Measurements from ENCODE around the gene MARCKSL1. TPM values are rescaled to one million over a fixed set of nuclear protein-coding genes. Genes with fewer than 3 reads are reported as not detected.

The MARCKSL1 gene
- total RNA-seq, 1 donor from 2014 or later, result 36.8 TPM

DNA sequence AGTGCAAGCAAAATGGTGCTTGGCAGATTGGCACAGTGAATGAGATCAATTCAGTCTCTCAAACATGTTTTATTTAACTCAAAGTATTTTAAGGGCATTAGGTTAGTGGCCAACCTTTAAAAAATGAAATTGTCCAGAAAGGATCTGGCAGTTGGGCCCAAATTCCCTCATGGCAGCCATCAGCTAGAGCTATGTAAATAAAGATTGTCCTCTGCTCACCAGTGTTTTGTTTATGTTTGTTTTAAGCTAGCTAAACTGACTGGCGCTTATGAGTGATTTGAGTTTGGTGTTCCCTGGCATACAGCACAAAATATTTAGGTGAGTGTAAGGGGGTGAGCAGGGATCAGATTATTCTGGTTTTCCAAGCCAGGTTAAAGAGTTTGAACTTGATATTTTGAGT lies 26.1 kb downstream of the MARCKSL1 start:
- Histone ChIP-seq H3K4me1 (no peaks in the 10 kb centered on the region), H3K9me3 (no peaks in the 10 kb centered on the region), H3K36me3 (peaks cover 0 to 11% of the 10 kb centered on the region in 2 donors), H3K27me3 (no peaks in the 10 kb centered on the region), H3K27ac (no peak overlapping the region), H3K4me3 (no peak overlapping the region)
- no peak for DNase-seq (ENCODE audit: extremely low spot score in 2 of 2)
- intact Hi-C loops (cut with DNase I), result no loop called here
- TF ChIP-seq POLR2AphosphoS5 (IDR thresholded peaks at IDR 0.05; ENCODE audit: insufficient read depth in 1 of 2, low read depth in 1 of 2) (no peak), POLR2A (IDR thresholded peaks at IDR 0.05) (no peak)
- TF ChIP-seq, protein P1, sequence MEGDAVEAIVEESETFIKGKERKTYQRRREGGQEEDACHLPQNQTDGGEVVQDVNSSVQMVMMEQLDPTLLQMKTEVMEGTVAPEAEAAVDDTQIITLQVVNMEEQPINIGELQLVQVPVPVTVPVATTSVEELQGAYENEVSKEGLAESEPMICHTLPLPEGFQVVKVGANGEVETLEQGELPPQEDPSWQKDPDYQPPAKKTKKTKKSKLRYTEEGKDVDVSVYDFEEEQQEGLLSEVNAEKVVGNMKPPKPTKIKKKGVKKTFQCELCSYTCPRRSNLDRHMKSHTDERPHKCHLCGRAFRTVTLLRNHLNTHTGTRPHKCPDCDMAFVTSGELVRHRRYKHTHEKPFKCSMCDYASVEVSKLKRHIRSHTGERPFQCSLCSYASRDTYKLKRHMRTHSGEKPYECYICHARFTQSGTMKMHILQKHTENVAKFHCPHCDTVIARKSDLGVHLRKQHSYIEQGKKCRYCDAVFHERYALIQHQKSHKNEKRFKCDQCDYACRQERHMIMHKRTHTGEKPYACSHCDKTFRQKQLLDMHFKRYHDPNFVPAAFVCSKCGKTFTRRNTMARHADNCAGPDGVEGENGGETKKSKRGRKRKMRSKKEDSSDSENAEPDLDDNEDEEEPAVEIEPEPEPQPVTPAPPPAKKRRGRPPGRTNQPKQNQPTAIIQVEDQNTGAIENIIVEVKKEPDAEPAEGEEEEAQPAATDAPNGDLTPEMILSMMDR (IDR thresholded peaks at IDR 0.05), result no peak

DNA sequence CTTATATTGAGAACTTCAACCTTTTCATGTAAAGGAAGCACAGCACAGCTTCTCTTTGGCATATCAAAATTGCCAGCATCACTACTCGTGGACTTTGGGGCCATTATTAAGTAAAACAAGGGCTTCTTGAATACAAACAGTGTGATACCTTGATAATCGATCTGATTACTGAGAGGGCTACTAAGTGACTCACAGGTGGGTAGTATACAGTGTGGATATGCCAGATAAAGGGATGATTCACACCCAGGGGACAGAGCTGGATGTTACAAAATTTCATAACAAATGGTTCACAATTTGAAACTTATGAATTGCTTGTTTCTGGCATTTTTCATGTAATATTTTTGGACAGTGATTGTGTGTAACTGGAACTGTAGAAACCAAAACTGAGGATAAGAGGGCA lies 28.7 kb downstream of the MARCKSL1 start:
- Histone ChIP-seq H3K4me1 (no peaks in the 10 kb centered on the region), H3K9me3 (no peaks in the 10 kb centered on the region), H3K36me3 (peaks cover 0 to 36% of the 10 kb centered on the region in 2 donors), H3K4me3 (no peak overlapping the region), H3K27ac (no peak overlapping the region), H3K27me3 (no peaks in the 10 kb centered on the region)
- DNase-seq (ENCODE audit: extremely low spot score in 2 of 2), result no peak
- intact Hi-C loops (cut with DNase I), result no loop called here
- TF ChIP-seq POLR2AphosphoS5 (IDR thresholded peaks at IDR 0.05; ENCODE audit: insufficient read depth in 1 of 2, low read depth in 1 of 2), result no peak

DNA sequence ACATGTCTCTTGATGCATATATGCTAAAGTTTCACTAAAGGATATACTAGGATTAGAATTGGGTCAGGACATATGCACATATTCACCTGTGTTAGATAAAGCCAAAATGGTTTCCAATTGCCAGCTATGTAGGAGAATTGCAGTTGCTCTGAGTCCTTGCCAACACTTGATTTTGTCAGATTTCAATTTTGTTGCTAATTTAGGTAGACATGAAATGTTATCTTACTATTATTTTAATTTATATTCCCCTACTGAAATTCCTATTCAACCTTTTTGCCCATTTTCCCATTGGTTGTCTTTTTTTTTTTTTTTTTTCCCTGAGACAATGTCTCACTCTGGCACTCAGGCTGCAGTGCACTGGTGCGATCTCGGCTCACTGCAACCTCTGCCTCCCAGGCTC lies 30.7 kb downstream of the MARCKSL1 start:
- H3K4me1 ChIP-seq, result no peaks in the 10 kb centered on the region
- TF ChIP-seq, protein P1 (IDR thresholded peaks at IDR 0.05), result no peak
- no peaks in the 10 kb centered on the region for H3K9me3 ChIP-seq
- intact Hi-C loops (cut with DNase I), result no loop called here
- H3K36me3 ChIP-seq, result peaks cover 0 to 36% of the 10 kb centered on the region in 2 donors
- no peak overlapping the region for H3K4me3 ChIP-seq
- no peaks in the 10 kb centered on the region for H3K27me3 ChIP-seq
- no peak overlapping the region for H3K27ac ChIP-seq
- no peak for DNase-seq (ENCODE audit: extremely low spot score in 2 of 2)

DNA sequence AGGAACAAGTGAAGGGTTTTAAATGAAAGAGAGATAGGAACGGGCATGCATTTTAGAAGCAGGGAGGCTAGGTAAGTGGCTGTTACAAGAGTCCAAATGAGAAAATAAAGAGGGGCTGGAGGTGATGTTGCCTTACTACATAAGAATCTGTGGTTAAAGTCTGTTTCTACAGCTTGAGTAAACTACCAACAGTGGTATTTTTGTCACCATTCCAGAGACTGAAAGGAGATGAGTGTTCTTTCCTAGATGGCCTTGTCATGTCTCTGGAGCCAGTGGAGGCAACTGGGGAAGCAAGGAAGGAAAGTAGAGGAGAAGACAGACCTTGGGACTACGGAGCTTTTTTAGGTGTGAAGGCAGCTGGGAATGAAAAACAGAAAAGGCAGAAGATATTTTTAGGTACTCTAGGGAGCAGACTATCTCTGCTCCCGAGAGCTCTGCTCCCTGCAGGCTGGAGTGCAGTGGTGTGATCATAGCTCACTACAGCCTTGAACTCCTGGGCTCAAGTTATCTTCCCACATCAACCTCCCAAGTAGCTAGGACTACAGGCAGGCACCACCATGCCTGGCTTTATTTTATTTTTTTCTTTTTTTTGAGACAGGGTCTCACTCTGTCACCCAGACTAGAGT lies 31.9 kb downstream of the MARCKSL1 start:
- Histone ChIP-seq H3K27ac (no peak overlapping the region), H3K9me3 (no peaks in the 10 kb centered on the region), H3K4me3 (no peak overlapping the region), H3K27me3 (no peaks in the 10 kb centered on the region), H3K4me1 (no peaks in the 10 kb centered on the region), H3K36me3 (peaks cover 0 to 32% of the 10 kb centered on the region in 2 donors)
- DNase-seq (ENCODE audit: extremely low spot score in 2 of 2), result no peak
- TF ChIP-seq POLR2A (IDR thresholded peaks at IDR 0.05), result no peak
- TF ChIP-seq, protein P1 (IDR thresholded peaks at IDR 0.05), result no peak
- TF ChIP-seq POLR2AphosphoS5 (IDR thresholded peaks at IDR 0.05; ENCODE audit: insufficient read depth in 1 of 2, low read depth in 1 of 2), result no peak
- intact Hi-C loops (cut with DNase I), result no loop called here

DNA sequence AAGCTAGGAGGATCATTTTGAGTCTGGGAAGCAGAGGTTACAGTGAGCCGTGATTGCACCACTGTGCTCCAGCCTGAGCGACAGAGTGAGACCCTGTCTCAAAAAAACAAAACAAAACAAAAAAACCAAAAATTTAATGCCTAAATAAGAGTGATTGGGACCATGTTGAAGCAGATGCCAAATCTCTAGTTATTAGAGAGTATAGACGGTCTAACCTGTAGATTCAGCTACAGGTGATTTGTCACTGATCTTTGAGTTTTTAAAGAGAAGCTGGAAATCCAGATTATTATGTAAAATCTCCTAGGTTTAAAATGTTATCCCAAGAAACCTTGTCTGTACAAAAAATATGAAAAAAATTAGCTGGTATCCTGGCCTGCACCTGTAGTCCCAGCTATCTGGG lies 32.7 kb downstream of the MARCKSL1 start:
- H3K27ac ChIP-seq, result no peak overlapping the region
- peaks cover 0 to 32% of the 10 kb centered on the region in 2 donors for H3K36me3 ChIP-seq
- no peak for TF ChIP-seq POLR2AphosphoS5 (IDR thresholded peaks at IDR 0.05; ENCODE audit: insufficient read depth in 1 of 2, low read depth in 1 of 2)
- TF ChIP-seq, protein P1 (IDR thresholded peaks at IDR 0.05), result no peak
- TF ChIP-seq POLR2A (IDR thresholded peaks at IDR 0.05), result no peak

More for the DNA sequence above, 32.7 kb downstream of the MARCKSL1 start:
- no peaks in the 10 kb centered on the region for H3K4me1 ChIP-seq
- no peak for DNase-seq (ENCODE audit: extremely low spot score in 2 of 2)
- intact Hi-C loops (cut with DNase I), result no loop called here
- no peak overlapping the region for H3K4me3 ChIP-seq
- no peaks in the 10 kb centered on the region for H3K27me3 ChIP-seq
- no peaks in the 10 kb centered on the region for H3K9me3 ChIP-seq
